ENCODE results near the gene LRRC38. TPM values are rescaled to one million over a fixed set of nuclear protein-coding genes. Genes with fewer than 3 reads are reported as not detected.
A peak's percentile ranks its signal among the peaks of the same experiment; 100 is the strongest.

LRRC38 gene
- total and polyA plus RNA-seq, 7 experiments from 2014 or later = not detected

DNA sequence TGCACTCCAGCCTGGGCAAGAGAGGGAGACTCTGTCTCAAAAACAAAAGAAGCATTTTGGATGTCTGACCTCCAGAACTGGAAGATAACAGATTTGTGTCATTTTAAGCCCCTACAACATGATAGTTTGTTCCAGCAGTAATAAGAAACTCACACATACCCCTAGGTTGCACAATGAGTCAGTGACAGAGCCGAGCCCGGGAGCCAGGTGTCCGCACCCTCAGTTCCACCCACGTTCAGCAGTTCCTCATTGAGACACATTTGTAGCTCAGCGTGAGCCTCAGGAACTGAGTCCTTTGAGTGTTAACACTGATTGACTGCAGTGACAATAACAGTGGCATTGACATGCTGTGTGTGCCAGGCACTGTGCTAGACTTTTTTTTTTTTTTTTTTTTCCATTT lies 19.8 kb downstream of the LRRC38 start:
- H3K36me3 Mint-ChIP-seq = no peaks in the 10 kb centered on the region
- intact Hi-C loops (cut with micrococcal nuclease) = no loop called here
- ATAC-seq = no peak
- H3K9me3 ChIP-seq (ENCODE audit: control insufficient read depth in 2 of 3, low read length in 3 of 3) = no peaks in the 10 kb centered on the region
- no peak overlapping the region for H3K4me3 ChIP-seq (ENCODE audit: low read length)
- H3K27me3 Mint-ChIP-seq = peaks cover 0 to 29% (median 9%) of the 10 kb centered on the region in 5 donors
- H3K9me3 Mint-ChIP-seq = peaks cover 0 to 2% (median 0%) of the 10 kb centered on the region in 11 donors
- H3K27me3 ChIP-seq (ENCODE audit: control insufficient read depth in 2 of 2, insufficient read depth in 2 of 2, low read length in 2 of 2) = no peaks in the 10 kb centered on the region
- no peak overlapping the region for H3K27ac ChIP-seq (ENCODE audit: low read depth, low read length)
- H3K4me1 Mint-ChIP-seq = no peaks in the 10 kb centered on the region
- no peaks in the 10 kb centered on the region for H3K4me1 ChIP-seq (ENCODE audit: control insufficient read depth in 2 of 2, insufficient read depth in 2 of 2, low read length in 2 of 2)
- ChIA-PET POLR2A (no interaction called here), CTCF (no interaction called here)
- H3K4me3 Mint-ChIP-seq = no peak overlapping the region
- no peaks in the 10 kb centered on the region for H3K36me3 ChIP-seq (ENCODE audit: control insufficient read depth in 2 of 3, insufficient read depth in 3 of 3, low read length in 3 of 3)
- no peak overlapping the region for H3K27ac Mint-ChIP-seq
- DNase-seq = no peak

DNA sequence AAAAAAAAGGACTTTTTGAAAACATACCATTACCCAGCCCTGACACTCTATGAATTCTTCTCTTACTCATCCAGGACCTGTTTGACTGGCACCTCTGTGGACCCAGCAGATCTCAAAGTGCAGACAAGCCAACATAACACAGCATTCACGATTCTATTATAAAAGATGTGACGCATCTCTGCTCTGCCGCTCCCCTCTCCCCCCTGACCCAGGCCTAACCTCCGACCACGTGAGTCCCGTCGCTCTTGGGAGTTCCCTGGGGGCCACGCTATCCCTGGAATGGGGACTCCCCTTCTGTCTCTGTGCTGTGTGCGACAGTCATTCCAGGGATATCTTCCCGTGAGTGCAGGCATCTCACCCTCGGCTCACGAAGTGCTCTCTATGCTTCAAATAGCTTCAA lies 21.1 kb downstream of the LRRC38 start:
- ATAC-seq = no peak
- ChIA-PET POLR2A (no interaction called here), CTCF (no interaction called here)

DNA sequence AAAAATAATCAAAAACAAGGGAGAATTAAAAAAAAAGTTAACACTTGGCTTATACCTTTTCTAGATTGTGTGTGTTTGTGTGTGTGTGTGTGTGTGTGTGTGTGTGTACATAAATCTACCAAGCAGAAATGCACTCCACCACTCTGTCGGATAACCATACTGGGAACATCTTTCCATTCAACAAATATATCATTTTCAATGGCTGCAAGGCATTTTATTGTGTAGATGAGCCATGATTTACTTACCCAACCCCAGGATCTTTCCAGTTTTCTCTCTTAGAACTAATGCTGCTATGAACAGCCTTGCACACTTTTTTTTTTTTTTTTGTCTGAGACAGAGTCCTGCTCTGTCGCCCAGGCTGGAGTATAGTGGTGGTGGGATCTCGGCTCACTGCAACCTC lies 25.8 kb downstream of the LRRC38 start:
- ChIA-PET POLR2A (no interaction called here), CTCF (no interaction called here)
- Histone ChIP-seq H3K9me3 (ENCODE audit: control insufficient read depth in 2 of 3, low read length in 3 of 3) (no peaks in the 10 kb centered on the region), H3K27me3 (ENCODE audit: control insufficient read depth in 2 of 2, insufficient read depth in 2 of 2, low read length in 2 of 2) (no peaks in the 10 kb centered on the region), H3K36me3 (ENCODE audit: control insufficient read depth in 2 of 3, insufficient read depth in 3 of 3, low read length in 3 of 3) (no peaks in the 10 kb centered on the region), H3K4me1 (ENCODE audit: control insufficient read depth in 2 of 2, insufficient read depth in 2 of 2, low read length in 2 of 2) (no peaks in the 10 kb centered on the region), H3K4me3 (ENCODE audit: low read length) (no peak overlapping the region), H3K27ac (ENCODE audit: low read depth, low read length) (no peak overlapping the region)
- Mint-ChIP-seq H3K27me3 (peaks cover 4 to 36% (median 28%) of the 10 kb centered on the region in 5 donors), H3K27ac (no peak overlapping the region), H3K4me3 (no peak overlapping the region), H3K9me3 (peaks cover 0 to 2% (median 0%) of the 10 kb centered on the region in 11 donors), H3K4me1 (peaks cover 0 to 5% (median 0%) of the 10 kb centered on the region in 7 donors), H3K36me3 (no peaks in the 10 kb centered on the region)
- intact Hi-C loops (cut with micrococcal nuclease) = no loop called here
- ATAC-seq (no peak), DNase-seq (no peak)

More for the DNA sequence above, 21.1 kb downstream of the LRRC38 start:
- no peaks in the 10 kb centered on the region for H3K4me1 ChIP-seq (ENCODE audit: control insufficient read depth in 2 of 2, insufficient read depth in 2 of 2, low read length in 2 of 2)
- peaks cover under 1 to 36% (median 13%) of the 10 kb centered on the region in 5 donors for H3K27me3 Mint-ChIP-seq
- no peaks in the 10 kb centered on the region for H3K36me3 Mint-ChIP-seq
- H3K27ac ChIP-seq (ENCODE audit: low read depth, low read length) = no peak overlapping the region
- H3K4me3 Mint-ChIP-seq = no peak overlapping the region
- no peaks in the 10 kb centered on the region for H3K36me3 ChIP-seq (ENCODE audit: control insufficient read depth in 2 of 3, insufficient read depth in 3 of 3, low read length in 3 of 3)
- H3K4me3 ChIP-seq (ENCODE audit: low read length) = no peak overlapping the region
- intact Hi-C loops (cut with micrococcal nuclease) = no loop called here
- no peak overlapping the region for H3K27ac Mint-ChIP-seq
- no peaks in the 10 kb centered on the region for H3K27me3 ChIP-seq (ENCODE audit: control insufficient read depth in 2 of 2, insufficient read depth in 2 of 2, low read length in 2 of 2)
- peaks cover 0 to 2% (median 0%) of the 10 kb centered on the region in 11 donors for H3K9me3 Mint-ChIP-seq
- no peaks in the 10 kb centered on the region for H3K9me3 ChIP-seq (ENCODE audit: control insufficient read depth in 2 of 3, low read length in 3 of 3)
- H3K4me1 Mint-ChIP-seq = no peaks in the 10 kb centered on the region
- no peak for DNase-seq

DNA sequence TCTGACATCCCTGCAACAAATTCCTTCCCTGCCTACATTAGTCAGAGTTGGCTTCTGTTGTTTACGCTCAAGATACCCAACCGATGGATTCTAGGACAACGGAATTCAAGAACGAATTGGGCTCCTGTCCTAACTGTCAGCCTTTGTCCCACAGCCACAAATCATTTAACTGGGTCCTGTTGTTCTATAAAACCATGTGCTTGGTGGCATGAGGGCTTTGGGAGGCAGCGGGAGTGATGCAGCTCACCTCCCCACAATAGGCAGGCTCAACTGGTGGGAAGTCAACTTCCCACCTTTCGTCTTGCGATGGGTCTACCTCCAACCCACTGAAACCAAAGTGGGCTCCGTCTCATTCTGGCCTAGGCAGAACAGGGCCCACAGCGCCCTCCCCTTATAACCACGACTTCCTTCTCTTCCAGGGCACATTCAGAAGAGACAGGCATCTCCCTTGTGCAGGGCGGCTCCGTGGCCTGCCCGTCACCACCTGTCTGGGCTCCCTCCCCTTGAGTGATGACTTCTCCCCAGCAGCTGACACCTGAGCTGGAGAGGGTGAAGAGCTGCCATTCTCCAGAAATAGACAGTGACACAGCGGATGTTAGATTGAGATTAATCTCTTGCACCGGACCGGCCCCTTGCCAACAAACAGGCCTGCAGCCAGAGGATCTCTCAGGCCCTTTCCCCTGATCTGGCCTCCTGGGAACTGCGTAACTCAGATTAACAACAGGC lies 26.5 kb downstream of the LRRC38 start:
- Mint-ChIP-seq H3K9me3 (no peaks in the 10 kb centered on the region), H3K27me3 (peaks cover 4 to 36% (median 25%) of the 10 kb centered on the region in 5 donors), H3K27ac (no peak overlapping the region), H3K36me3 (no peaks in the 10 kb centered on the region), H3K4me3 (no peak overlapping the region), H3K4me1 (peaks cover 0 to 5% (median 0%) of the 10 kb centered on the region in 7 donors)
- Histone ChIP-seq H3K4me1 (ENCODE audit: control insufficient read depth in 2 of 2, insufficient read depth in 2 of 2, low read length in 2 of 2) (no peaks in the 10 kb centered on the region), H3K27ac (ENCODE audit: low read depth, low read length) (no peak overlapping the region), H3K36me3 (ENCODE audit: control insufficient read depth in 2 of 3, insufficient read depth in 3 of 3, low read length in 3 of 3) (no peaks in the 10 kb centered on the region), H3K4me3 (ENCODE audit: low read length) (no peak overlapping the region), H3K27me3 (ENCODE audit: control insufficient read depth in 2 of 2, insufficient read depth in 2 of 2, low read length in 2 of 2) (no peaks in the 10 kb centered on the region), H3K9me3 (ENCODE audit: control insufficient read depth in 2 of 3, low read length in 3 of 3) (no peaks in the 10 kb centered on the region)
- intact Hi-C loops (cut with micrococcal nuclease) = no loop called here
- CTCF ChIA-PET = no interaction called here
- DNase-seq (no peak), ATAC-seq (peak; percentile 14)
- POLR2A ChIA-PET = no interaction called here

DNA sequence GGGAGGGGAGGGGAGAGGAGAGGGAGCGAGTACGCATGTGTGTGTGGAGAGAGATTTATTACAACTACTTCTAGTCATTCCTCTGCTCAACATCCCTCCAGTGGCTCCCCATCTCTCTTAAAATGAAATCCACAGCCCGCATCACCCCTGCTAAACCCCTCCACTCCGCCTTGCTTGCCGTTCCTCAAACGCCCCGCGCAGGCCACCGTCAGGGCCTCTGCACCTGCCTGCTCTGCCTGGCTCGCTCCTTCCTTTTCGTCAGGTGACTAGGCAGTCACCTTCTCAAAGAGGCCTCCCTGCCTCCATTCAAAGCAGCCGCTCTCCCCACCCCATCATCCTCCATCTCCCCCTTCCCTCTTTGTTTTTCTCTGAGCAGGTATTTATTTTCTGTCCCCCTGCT lies 29.9 kb downstream of the LRRC38 start:
- ChIA-PET POLR2A (no interaction called here), CTCF (no interaction called here)
- Mint-ChIP-seq H3K4me1 (peaks cover under 1 to 11% (median 7%) of the 10 kb centered on the region in 7 donors), H3K4me3 (no peak overlapping the region), H3K27ac (peak overlapping the region in 1 of 9 donors; percentile 73), H3K27me3 (peaks cover 4 to 26% (median 20%) of the 10 kb centered on the region in 5 donors), H3K36me3 (no peaks in the 10 kb centered on the region), H3K9me3 (peaks cover 0 to 1% (median 0%) of the 10 kb centered on the region in 11 donors)
- no peak for ATAC-seq
- Histone ChIP-seq H3K9me3 (ENCODE audit: control insufficient read depth in 2 of 3, low read length in 3 of 3) (no peaks in the 10 kb centered on the region), H3K36me3 (ENCODE audit: control insufficient read depth in 2 of 3, insufficient read depth in 3 of 3, low read length in 3 of 3) (no peaks in the 10 kb centered on the region), H3K27me3 (ENCODE audit: control insufficient read depth in 2 of 2, insufficient read depth in 2 of 2, low read length in 2 of 2) (no peaks in the 10 kb centered on the region), H3K4me1 (ENCODE audit: control insufficient read depth in 2 of 2, insufficient read depth in 2 of 2, low read length in 2 of 2) (no peaks in the 10 kb centered on the region), H3K27ac (ENCODE audit: low read depth, low read length) (no peak overlapping the region), H3K4me3 (ENCODE audit: low read length) (no peak overlapping the region)
- no peak for DNase-seq
- intact Hi-C loops (cut with micrococcal nuclease) = no loop called here

DNA sequence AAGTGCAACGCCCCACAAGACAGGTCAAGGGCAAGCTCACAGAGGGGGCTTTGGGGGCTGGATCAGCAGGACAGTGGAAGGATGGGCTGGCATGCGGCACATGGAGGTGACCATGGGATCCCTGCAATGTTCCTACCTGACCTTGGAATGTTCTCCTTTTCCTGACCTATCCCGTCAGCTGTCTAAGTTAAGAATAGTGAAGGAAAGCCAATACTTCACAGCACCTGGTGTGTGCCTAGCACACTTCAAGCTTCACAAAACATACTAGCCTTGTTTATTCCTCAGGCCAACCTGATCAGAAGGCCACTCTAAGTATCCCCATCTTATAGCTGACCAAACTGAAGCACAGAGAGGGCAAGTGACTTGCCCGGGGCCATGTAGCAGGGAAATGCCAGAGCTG lies 31.2 kb downstream of the LRRC38 start:
- no peaks in the 10 kb centered on the region for H3K9me3 ChIP-seq (ENCODE audit: control insufficient read depth in 2 of 3, low read length in 3 of 3)
- H3K27ac Mint-ChIP-seq = no peak overlapping the region
- H3K36me3 ChIP-seq (ENCODE audit: control insufficient read depth in 2 of 3, insufficient read depth in 3 of 3, low read length in 3 of 3) = no peaks in the 10 kb centered on the region
- ChIA-PET POLR2A (no interaction called here), CTCF (no interaction called here)
- no peaks in the 10 kb centered on the region for H3K36me3 Mint-ChIP-seq
- peaks cover 3 to 17% (median 12%) of the 10 kb centered on the region in 5 donors for H3K27me3 Mint-ChIP-seq
- H3K4me3 Mint-ChIP-seq = no peak overlapping the region
- intact Hi-C loops (cut with micrococcal nuclease) = no loop called here
- H3K9me3 Mint-ChIP-seq = peaks cover 0 to 5% (median 0%) of the 10 kb centered on the region in 11 donors
- no peak overlapping the region for H3K4me3 ChIP-seq (ENCODE audit: low read length)
- ATAC-seq = no peak
- no peak overlapping the region for H3K27ac ChIP-seq (ENCODE audit: low read depth, low read length)
- no peaks in the 10 kb centered on the region for H3K27me3 ChIP-seq (ENCODE audit: control insufficient read depth in 2 of 2, insufficient read depth in 2 of 2, low read length in 2 of 2)
- peaks cover 6 to 16% (median 11%) of the 10 kb centered on the region in 7 donors for H3K4me1 Mint-ChIP-seq
- DNase-seq = no peak
- H3K4me1 ChIP-seq (ENCODE audit: control insufficient read depth in 2 of 2, insufficient read depth in 2 of 2, low read length in 2 of 2) = no peaks in the 10 kb centered on the region

Data from naive thymus-derived CD4-positive, alpha-beta T cell (primary cell).